ENCODE results near the gene GRIK3.
A peak's percentile ranks its signal among the peaks of the same experiment; 100 is the strongest.
"Not testable (repeated sequence)": the region's sequence is repeated elsewhere in the genome, so short reads cannot be mapped to it uniquely, and the experiment has no call there.

Gene GRIK3

GRCh38 chr1:36941316-36941978 is 92.9 kb downstream of the GRIK3 start:
- no peak for DNase-seq (ENCODE audit: low spot score)

GRCh38 chr1:36938819-36939218 is 95.5 kb downstream of the GRIK3 start:
- no peak for DNase-seq (ENCODE audit: low spot score)

DNA sequence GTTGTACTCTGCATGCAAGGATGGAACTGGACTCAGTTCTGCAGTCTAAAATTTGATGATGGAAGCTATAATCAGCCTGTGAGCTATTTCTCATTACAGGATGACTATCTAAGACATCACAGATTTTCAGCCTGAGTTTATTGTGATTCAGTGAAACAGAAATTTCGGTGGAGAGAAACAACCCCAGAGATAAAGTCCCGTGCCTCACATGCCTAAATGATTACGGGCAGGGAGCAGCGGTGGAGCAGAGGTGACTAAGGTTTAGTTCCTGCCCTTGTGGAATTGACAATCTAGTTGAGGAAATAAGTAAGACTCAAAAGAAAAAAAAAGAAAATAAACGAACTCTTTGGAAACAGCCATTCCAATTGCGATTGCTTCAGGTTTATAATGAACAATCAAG is 96.9 kb downstream of the GRIK3 start:
- no peak for DNase-seq (ENCODE audit: low spot score)

DNA sequence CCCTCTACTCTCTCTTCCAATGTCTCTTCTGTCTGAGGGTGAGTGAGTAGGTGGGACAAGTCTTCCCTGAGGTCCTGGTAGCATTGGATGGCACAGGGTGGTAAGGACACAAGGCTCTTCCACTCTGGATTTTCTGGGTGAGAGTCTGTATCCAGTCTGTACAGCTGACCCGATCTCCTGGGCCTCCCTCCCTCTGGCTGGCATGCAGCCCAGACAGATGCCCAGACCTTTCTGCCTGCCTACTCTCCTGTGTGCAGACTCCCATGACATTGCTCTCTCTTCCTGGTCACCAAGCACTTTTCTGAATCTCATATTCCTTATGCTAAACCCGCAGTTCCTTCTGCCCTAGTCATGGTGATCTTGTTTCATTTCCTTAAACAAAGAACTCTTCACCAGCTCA is 100.3 kb downstream of the GRIK3 start:
- DNase-seq (ENCODE audit: low spot score): no peak

GRCh38 chr1:36927826-36928225 is 106.5 kb downstream of the GRIK3 start:
- no peak for DNase-seq (ENCODE audit: low spot score)

- DNase-seq (ENCODE audit: low spot score): no peak
These were observed 109.1 kb downstream of the GRIK3 start for GRCh38 chr1:36925251-36925650.

DNA sequence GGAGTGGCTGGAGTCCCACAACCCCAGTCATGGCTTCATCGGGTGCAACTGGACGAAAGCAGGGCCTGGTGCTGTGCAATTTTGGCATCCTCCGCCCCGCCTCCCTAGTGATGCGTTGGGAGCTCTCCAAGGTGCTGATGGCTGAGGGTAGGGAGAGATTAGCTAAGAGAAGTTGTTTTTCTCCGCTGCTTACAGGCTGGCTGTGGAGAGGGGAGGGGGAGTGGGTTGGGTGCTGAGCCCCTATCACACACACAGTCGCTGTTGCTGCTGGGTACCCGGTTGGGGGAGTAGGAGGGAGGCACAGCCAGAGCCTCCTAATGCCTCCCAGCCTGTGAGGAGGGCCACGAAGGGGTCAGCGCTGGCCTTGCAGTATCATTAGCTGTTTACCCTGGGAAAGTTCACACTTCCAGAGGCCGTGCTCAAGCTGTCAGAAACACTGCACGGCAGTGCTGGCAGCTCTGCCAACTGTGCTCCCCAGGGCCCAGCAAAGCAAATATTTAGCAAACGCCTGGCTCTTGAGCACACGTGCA is 110.0 kb downstream of the GRIK3 start:
- peak; percentile 59 for DNase-seq (ENCODE audit: low spot score)

DNA sequence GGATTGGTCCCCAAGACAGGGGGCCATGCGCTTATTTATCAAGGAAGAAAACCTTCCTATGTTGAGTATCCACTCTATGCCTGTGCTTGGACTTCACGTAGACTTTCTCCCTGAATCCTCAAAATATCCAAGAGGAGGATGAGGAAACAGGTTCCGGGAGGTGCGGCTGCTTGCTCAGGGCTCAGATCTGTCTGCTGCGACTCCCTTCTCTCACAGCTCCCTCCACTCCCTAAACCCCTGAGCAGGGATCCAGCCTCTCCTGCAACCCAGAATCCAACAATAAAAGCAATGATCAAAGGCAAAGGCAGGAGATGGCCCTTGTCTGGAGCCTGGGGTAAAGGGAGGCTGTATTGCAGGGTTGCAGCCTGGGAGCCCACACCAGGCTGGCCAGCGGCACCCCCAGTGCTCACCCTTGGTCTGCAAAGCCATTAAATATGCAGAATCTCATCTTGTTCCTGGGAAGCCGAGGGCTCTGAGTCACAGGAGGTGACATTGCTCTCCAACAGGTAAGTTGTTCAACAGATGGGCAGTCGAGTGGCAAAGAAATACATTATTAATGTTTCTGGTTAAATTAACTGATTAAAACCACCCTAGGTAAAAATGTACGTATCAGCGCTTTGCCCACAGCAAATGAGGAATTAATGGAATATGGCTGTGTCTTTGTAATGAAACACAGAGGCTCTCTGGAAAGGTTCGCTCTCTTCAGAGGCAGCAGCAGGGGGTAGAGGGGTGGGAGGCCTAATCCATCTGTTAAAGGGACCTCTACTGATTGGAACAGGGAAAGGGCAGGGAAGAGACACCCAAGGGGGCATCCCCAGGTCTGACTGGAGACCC is 111.5 kb downstream of the GRIK3 start:
- DNase-seq (ENCODE audit: low spot score): no peak

DNA sequence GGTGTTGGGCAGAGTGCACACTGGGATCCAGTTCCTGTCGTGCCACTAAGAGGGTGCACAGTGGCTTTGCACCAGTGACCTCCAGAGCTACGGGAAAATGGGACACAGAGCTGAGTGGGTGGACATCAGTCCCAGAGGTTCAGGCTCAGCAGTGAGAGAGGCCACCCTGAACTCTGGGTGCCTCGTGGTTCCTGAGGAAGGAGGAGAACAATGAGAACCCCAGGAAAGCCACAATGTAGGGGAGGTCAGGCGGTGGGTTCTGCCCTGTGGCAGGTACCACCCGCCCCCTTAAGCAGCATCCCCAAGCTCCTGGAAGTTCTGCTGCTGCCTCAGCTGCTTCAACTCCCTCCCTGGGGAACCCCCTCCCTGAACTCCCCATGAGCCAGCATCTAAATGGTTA is 112.2 kb downstream of the GRIK3 start:
- no peak for DNase-seq (ENCODE audit: low spot score)

DNA sequence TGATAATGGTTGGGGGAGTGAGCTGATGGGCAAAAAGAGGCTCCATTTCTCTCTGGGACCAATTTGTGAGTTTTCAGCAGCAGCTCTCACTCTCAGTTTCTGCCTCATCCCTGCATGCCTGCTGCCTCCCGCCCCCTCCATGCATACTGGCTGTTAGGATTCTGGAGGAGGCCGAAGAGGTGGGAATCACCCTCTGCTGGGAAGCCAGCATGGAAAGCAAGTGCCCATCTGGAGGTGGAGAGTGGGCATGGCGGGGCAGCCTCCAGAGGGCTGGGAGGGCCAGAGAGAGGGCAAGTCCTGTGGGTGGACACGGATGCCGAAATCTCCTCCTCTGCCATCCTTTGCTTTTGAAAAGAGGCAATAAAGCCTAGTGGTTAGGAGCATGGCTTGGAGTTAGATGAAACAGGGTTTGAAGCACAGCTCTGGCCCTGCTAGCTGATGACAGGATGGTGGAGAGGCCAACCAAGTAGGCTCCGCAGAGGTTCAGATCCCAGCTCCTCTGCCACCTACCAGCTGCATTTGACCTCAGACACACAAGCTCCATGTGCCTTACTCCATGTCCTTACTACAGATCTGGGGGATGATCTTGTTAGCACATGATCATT is 113.4 kb downstream of the GRIK3 start:
- DNase-seq (ENCODE audit: low spot score): no peak

DNA sequence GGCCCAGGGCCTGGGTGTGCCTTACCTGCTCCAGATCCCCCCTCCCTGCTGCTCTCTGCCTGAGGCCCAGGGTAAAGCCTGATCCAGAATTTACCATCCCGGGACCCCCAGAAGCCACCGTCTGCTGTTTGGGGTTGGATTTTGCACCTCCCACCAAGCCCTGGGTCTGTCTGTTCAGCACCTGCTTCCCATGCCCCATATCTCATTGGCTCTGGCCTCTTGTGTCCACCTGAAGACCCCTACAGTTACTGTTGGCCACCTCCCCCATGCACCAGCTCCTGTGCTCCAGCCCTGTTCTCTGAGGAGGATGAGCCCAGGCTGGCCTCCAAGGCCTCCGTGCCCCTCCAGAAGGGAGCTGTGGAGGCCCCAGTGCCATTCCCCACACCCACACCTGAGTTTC is 113.9 kb downstream of the GRIK3 start:
- DNase-seq (ENCODE audit: low spot score): no peak

DNA sequence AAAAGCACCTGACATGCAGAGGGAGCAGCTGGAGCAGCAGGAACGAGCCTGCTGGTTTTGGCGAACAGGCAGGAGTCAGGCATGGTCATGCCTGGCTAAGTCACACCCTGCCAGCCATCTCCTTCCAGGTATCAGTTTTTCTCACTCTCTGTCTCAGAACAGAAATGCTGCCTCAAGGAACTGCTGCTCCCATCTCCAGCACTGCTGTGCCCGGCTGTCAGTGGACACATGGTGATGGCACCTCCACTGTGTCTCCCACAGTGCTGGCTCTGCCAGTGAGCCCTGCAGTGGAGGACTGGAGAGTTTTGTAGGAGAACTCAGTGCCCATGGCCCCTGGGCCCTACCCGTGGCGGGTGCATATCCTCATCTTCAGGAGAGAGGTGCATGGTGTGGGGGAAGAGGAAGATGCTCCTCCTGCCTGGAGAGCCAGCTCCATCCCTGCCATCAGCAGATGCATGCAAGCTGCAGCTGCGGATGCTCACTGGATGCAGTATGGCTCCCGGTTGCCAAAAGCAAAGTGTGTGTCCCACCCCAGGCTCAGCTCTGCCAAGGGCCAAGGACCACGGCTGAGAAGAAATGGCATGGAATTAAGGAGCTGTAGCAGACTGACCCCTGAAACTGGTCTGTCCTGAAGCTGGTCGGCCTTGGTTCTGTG is 114.7 kb downstream of the GRIK3 start:
- no peak for DNase-seq (ENCODE audit: low spot score)

DNA sequence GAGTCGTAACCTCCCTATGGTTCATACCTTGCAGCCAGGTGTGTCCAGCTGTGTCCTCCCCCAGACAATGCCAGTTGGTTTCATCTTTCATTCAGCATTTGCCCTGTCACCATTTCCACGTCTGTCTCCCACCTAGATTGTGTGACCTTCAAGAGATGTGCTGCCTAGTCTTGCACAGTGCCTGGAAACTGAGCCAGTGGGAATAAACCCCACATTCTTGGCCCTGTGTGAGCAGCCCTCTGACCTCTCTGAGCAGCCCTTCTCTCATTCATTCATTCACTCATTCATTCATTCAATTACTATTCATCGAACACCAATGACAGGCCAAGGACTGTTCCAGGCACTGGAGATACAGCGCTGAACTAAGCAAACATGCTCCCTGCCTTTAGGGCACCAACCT is 115.7 kb downstream of the GRIK3 start:
- DNase-seq (ENCODE audit: low spot score): no peak

- not testable (repeated sequence) for DNase-seq (ENCODE audit: low spot score)
These were observed 117.8 kb downstream of the GRIK3 start for GRCh38 chr1:36916542-36916941.

- DNase-seq (ENCODE audit: low spot score): no peak
These were observed 120.7 kb downstream of the GRIK3 start for GRCh38 chr1:36913484-36914060.

DNA sequence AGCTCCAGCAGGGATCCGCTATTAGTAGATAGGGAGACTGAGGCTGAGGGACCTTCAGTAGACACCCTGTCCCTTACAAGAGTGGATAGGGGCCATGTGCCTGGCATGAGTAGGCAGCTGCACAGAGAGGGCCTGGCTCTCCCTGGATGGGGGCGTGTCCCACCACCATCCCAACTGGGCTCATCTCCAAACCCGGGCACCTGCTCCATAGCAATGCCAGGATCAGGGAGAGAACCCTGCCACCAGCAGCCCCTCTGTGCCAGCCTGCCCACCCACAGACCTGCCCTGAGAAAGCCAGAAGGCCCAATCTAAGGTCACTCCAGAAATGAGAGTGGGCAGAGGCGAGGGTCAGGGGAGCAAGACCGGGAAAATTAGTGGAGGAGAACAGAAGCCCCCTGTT is 121.3 kb downstream of the GRIK3 start:
- no peak for DNase-seq (ENCODE audit: low spot score)

- no peak for DNase-seq (ENCODE audit: low spot score)
These were observed 121.9 kb downstream of the GRIK3 start for GRCh38 chr1:36912365-36912865.

DNA sequence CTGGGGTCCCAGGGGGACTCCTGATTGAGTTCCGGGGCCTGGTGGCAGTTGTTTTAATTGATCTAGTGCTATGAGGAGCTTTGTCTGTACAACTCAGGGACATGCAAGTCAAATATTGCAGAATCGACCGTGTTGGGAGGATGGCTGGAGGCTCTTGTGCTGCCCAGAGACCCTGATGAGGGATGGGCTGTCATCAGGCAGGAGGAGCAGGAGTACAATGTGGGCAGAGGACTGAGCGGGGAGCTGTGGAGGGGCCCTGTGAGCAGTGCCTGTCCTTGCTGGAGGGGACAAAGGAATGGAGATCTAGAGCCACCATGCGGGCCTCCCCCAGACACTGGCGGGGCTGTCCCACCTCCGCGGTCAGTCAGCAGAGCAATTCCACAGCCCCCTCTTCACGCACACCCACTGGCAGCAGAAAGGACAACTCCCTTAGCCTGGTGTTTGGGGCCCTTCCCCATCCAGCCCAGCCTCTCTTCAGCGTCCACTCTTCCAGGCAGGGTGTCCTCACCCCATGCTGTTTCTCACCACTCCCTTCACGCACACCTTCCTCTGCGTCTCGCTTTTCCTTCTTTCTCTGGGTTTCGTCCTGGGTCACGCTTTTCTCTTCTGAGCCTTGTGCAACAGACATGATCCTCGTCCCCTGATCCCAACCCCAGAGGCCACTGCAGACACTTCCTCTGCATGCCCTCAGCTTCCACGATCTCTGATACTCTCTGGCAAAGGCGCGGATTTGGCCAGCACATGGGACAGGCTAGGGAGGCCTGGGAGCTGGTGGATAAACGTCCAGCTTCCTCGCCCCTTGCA is 122.6 kb downstream of the GRIK3 start:
- DNase-seq (ENCODE audit: low spot score): no peak

- no peak for DNase-seq (ENCODE audit: low spot score)
These were observed 123.3 kb downstream of the GRIK3 start for GRCh38 chr1:36910886-36911540.

DNA sequence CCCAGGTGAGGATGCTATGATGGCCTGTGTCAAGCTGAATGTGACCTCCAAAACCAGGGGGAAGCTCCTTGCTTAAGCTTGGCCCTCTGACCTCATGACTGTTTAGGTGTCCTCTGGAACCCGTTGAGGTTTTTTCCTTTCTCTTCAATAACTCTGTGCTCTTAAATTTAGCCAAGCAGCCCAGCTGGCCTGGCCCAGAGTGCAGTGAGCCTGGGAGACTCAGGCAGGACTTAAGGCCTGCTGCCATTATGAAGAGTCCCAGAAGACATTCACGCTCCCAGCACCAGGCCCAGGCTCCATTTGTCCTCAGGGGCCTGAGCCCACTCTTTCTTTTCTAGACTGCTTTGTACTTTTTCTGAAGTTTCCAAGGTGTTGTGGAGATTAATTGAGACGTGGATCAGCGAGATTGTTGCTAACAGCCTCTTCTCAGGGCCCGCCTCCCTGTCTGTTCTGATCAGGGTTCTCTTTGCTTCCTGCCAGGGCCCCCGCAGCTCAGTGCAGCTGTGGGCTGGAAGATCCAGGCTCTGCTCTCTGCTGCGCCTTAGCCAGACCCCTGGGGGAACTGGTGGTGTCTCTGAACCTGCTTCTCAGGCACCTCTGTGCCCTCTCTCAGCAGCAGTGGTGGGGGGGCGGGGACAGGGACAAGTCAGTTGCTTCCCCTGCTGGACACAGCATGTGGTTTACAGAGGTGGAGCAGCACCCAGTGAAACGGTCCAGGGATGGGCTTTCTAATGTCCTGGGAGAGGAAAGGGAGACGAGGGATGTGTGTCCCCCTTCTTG is 124.2 kb downstream of the GRIK3 start:
- DNase-seq (ENCODE audit: low spot score): no peak

Data from AG20443 (cell line).